HFF-Myc (cell line): ENCODE data around the gene UMAD1.
"Not testable (repeated sequence)": the region's sequence is repeated elsewhere in the genome, so short reads cannot be mapped to it uniquely, and the experiment has no call there.

Source experiments
- DNase-seq: peaks from one replicate; pipeline ENCODE4 v3.0.0-alpha.2; 2011; ENCODE audit warnings: low read depth; ENCODE audit errors: extremely low read depth
- H3K4me3 ChIP-seq: replicated peaks from 2 replicates; pipeline ENCODE4 v1.5.1; 2011; ENCODE audit warnings: low read depth, mild to moderate bottlenecking, control low read depth, low read length
- TF ChIP-seq, protein P1 (sequence below): IDR thresholded peaks from 2 replicates; pipeline ENCODE4 v1.5.1; 2012; ENCODE audit warnings: mild to moderate bottlenecking, low read depth, low read length, control low read depth; ENCODE audit errors: missing control alignments

UMAD1 gene

DNA sequence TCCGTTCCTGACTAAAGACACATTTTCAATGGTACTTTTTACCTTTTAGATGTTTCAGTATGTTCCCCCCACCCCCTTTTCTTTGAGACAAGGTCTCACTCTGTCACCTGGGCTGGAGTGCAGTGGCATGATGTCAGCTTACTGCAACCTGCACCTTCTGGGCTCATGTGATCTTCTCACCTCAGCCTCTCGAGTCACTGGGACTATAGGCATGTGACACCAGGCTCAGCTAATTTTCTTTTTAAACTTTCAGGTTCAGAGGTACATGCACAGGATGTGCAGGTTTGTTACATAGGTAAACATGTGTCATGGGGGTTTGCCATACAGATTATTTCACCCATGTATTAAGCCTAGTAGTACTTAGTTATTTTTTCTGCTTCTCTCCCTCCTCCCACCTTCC lies 177.2 kb downstream of the UMAD1 start:
- TF ChIP-seq, protein P1, sequence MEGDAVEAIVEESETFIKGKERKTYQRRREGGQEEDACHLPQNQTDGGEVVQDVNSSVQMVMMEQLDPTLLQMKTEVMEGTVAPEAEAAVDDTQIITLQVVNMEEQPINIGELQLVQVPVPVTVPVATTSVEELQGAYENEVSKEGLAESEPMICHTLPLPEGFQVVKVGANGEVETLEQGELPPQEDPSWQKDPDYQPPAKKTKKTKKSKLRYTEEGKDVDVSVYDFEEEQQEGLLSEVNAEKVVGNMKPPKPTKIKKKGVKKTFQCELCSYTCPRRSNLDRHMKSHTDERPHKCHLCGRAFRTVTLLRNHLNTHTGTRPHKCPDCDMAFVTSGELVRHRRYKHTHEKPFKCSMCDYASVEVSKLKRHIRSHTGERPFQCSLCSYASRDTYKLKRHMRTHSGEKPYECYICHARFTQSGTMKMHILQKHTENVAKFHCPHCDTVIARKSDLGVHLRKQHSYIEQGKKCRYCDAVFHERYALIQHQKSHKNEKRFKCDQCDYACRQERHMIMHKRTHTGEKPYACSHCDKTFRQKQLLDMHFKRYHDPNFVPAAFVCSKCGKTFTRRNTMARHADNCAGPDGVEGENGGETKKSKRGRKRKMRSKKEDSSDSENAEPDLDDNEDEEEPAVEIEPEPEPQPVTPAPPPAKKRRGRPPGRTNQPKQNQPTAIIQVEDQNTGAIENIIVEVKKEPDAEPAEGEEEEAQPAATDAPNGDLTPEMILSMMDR: no peak
- no peak overlapping the region for H3K4me3 ChIP-seq
- no peak for DNase-seq

DNA sequence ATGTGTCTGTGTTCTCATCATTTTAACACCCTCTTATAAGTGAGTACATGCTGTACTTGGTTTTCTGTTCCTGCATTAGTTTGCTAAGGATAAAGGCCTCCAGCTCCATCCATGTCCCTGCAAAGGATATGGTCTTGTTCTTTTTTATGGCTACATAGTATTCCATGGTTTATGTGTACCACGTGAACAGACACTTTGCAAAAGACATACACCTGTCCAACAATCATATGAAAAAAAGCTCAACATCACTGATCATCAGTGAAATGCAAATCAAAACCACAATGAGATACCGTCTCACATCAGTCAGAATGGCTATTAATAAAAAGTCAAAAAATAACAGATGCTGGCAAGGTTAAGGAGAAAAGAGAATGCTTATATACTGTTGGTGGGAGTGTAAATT lies 177.6 kb downstream of the UMAD1 start:
- not testable (repeated sequence) for DNase-seq, H3K4me3 ChIP-seq

DNA sequence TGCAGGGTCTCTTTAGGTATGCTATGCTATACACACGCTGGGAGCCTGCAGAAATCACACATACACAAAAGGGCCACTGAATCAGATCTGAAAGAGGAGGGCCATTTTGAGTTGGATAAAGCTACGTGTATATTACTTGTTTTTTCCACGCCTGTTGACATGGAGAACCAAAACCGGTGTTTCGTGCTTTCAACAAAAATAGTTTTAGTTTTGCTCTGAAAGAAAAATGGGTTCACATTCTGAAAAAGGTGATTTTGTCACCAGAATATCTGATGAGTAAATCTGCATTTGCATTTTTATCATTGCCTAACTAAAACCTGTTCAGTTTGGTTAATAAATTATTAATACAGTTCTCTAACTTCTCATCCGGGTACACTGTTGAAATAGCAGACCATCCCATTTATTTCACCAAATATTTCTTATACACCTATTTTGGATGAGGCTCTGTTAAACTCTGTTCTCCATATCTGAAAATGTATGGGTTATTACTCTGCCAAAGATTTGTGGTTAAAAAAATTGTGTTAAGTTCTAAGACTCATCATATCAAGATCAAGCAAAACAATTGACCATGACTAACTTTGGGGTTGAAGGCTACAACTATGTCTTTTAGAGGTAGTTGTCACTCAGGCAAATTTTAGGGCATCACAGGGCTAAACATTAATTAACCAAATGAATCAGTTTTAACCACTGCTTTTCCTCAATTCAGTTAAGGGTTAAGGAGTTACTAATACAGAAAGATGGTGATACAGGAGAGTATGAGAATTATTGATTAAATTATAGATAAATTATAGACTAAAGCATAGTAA lies 179.1 kb downstream of the UMAD1 start:
- no peak overlapping the region for H3K4me3 ChIP-seq
- DNase-seq: no peak
- TF ChIP-seq, protein P1: no peak

DNA sequence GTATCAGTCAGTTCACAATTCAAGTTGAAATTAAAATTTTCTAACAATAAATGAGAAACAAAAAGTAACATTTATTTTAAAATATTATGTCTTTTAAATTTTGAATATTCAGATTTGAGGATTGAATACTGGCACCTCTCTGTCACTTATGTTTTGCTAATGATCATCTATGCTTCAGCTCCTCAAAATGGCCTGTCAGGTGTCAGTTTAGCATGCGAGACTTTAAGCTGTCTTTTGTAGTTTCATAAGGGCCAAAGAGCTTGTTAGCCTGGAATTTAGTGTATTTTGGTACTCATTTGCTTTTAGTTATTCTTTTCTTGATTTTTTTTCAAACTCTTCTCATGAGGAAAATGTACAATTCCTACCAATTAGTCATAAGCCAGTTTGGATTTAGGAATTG lies 179.9 kb downstream of the UMAD1 start:
- no peak for DNase-seq
- TF ChIP-seq, protein P1: no peak

DNA sequence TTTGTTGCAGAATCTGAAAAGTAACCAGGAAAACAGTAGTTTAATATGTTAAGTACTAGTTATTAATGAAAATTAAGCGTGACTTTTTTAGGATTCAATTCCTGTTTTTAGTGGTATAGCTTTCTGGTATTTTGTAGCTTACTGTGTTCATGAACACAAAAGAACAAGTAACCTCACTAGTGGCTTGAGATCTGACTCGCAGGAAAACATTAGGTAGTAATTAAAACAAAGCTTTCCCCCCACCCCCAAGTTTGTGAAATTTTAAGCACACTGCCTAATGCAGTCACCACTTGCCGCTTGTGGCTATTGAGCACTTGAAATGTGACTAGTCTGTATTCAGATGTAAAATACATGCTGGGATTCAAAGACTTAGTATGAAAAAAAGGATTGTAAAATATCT lies 180.4 kb downstream of the UMAD1 start:
- no peak for DNase-seq
- no peak overlapping the region for H3K4me3 ChIP-seq
- TF ChIP-seq, protein P1: no peak

More for the DNA sequence above, 179.9 kb downstream of the UMAD1 start:
- no peak overlapping the region for H3K4me3 ChIP-seq

DNA sequence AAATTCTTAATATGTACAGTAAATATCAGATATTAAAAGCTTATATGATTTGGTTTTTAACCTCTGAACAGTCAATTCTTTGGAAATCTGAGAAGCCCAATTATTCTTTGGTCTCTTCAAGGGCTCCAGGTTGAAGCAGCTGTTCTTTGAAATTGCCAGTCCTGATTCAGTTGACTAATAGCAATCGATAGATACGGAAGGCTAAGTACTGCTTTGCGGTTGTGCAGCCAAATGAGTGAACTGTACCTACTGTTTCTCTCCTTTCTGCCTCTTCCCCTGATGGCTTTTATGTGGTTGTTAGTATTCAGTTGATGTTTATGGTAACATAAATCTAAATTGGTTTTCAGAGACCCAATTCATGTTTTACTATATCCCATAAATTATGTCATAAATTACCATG lies 181.0 kb downstream of the UMAD1 start:
- DNase-seq: no peak
- H3K4me3 ChIP-seq: no peak overlapping the region
- TF ChIP-seq, protein P1: no peak

DNA sequence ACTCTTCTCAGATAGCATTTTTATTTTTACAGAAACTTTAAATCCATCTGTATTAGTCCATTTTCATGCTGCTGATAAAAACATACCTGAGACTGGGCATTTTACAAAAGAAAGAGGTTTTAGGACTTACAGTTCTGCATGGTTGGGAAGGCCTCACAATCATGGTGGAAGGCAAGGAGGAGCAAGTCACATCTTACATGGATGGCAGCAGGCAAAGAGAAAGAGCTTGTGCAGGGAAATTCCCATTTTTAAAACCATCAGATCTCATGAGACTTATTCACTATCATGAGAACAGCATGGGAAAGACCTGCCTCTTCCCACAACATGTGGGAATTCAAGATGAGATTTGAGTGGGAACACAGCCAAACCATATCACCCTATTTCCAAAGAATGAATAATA lies 184.7 kb downstream of the UMAD1 start:
- DNase-seq, H3K4me3 ChIP-seq: not testable (repeated sequence)

DNA sequence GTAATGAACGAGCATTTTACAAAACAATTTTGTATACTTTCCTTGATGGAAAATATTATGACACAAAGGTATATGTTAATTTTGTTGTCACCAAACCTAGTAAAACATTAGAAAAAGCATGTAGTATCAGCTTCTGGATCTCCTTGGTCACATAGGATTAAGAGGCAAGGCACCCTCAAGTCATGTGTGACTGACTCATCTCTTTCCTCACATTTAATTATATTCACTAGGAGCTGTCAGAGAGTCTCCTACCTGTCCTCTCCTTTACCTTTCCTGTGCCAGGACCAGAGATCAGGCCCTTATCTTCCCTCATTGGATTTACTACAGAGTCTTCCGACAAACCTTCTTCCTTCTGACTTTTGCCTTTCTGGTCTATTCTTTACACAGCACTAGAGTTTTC lies 189.1 kb downstream of the UMAD1 start:
- TF ChIP-seq, protein P1: no peak
- DNase-seq: no peak
- no peak overlapping the region for H3K4me3 ChIP-seq
